GM21526 (cell line): ENCODE measurements around the gene HDAC5.
"Not testable (repeated sequence)": the region's sequence is repeated elsewhere in the genome, so short reads cannot be mapped to it uniquely, and the experiment has no call there.

ENCODE experiments used
- ATAC-seq: cut with Tn5 transposase; IDR thresholded peaks from one replicate; pipeline ENCODE4 v1.9.1; 2021; ENCODE audit warnings: moderate library complexity; ENCODE audit not compliant: unreplicated experiment, low FRiP score

The HDAC5 gene

GRCh38 chr17:44071198-44071520 lies 52.3 kb downstream of the HDAC5 start:
- ATAC-seq: peak; percentile 2

GRCh38 chr17:44070455-44071197 lies 52.8 kb downstream of the HDAC5 start, which contains the start of gene G6PC3:
TSS of gene G6PC3 (plus strand) at chr17:44070735. CDS start at chr17:44070966, 231 bp downstream.
- ATAC-seq: peak; percentile 56

DNA sequence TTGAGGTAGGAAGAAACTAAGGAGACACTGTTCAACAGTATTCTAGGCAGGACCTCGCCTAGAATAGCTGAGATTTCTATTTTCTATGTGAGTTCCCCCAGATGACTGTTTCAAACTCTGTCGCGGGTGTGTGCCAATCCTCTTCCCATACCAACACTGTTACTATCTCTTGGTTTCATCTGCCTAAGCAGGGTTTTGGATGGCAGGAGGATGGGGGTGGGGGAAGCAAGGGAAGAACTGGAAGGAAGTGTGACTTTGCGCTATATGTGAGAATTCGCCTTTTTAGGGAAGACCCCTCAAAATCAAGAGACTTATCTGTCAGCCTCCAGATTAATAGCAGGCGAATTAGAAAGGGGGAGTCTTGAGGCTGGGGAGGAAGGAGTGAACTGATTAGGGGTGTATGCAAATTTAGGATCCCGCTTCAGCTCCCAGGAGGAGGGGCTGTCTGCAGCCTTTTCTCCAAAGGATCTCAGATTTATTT lies 53.4 kb downstream of the HDAC5 start:
- no peak for ATAC-seq

DNA sequence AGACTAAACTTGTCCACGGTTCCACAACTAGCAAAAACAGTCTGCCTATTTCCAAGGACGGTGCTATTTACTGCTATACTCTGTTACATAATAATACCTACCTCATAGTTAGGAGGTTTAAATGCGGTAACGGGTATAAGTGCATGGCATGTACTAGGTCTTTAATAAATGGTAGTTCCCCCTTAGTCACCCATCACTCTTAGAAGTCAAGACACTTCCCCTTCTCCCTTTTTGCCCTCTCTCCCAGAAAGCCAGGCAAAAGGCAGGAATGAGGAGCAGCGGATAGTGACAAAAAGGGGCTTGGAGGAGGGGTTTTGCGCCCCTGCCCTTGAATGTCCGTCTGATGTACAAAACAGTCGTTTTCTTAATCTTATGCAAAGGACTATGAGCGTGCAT lies 55.9 kb downstream of the HDAC5 start:
- ATAC-seq: no peak

DNA sequence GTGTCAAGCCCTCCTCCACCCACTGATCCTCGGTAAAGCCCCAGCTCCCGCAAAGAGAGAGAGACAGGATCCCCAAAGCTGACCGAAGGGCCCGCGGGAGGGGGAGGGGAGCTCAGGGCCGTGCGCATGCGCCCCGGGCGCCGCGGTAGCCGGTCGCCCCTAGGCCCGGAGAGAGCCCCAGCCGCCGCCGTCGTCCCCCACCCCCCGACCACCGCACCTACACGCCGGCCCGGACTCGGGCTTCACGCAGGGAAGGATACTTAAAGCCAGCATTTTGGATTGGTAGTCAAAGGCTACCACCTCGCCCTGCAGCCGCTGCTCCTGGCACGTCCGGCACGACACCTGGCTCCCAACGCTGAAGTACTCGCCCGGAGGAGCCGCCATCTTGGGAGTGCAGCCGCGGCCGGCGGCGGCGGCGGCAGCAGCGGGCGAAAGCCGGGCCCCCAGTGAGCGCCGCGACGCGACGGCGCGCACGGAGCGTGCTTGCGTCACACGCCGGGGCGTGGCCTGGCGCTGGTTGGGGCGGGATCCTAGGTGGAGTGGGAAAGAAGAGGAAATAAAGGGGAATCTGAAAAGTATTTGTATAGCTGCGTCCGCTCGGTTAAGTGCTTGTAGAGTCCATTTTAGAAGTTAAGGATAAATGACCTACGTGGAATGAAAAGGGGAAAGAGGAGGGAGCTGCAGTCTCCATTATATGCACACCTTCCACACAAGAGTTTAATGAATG lies 57.1 kb downstream of the HDAC5 start, which contains the start of gene LSM12:
Gene LSM12, minus strand, starts transcription at position 468 of the 727 bp plus-strand sequence. Its CDS starts 84 bp downstream, at position 384.
- ATAC-seq: peak; percentile 51

DNA sequence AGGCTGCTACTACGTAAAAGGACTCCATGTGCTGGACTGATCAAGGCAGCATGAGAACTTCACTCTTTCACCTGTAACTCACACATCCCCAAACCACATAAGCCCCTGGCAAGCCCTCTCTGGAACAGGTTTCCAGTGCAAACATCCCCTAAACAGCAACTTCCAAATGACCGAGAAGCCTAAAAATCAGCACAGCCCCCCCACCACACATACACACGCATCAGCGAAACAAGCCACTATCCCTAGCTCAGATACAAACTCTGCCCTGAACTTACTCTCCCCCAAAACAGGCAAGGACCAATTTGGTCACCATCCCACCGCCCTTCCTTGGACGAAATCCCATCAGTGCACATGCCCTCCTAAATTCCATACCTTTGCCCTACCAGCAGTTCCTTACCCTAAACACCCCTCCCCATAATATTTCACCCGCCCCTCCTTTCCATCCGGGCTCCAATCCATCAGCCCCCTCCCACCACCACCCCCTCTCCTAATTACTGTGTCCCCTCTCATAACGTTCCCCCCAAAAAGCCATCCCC lies 57.7 kb downstream of the HDAC5 start:
- ATAC-seq: no peak

GRCh38 chr17:44063704-44064639 lies 59.5 kb downstream of the HDAC5 start:
- ATAC-seq: no peak

DNA sequence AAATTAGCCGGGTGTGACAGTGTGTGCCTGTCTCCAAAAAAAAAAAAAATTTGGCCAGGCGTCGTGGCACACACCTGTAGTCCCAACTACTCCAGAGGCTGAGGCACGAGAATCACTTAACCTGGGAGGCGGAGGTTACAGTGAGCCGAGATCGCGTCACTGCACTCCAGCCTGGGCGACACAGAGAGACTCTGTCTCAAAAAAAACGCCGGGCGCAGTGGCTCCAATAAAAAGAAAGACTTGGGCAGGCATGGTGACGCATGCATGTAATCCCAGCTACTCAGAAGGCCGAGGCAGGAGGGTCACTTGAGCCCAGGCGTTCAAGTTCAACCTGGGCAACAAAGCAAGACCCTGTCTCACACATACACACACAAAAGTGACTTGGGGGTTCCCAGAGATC lies 60.6 kb downstream of the HDAC5 start:
- ATAC-seq: no peak

- no peak for ATAC-seq
These were observed 62.0 kb downstream of the HDAC5 start for GRCh38 chr17:44061446-44061845.

GRCh38 chr17:44059101-44059892 lies 64.1 kb downstream of the HDAC5 start:
- no peak for ATAC-seq

GRCh38 chr17:44053125-44053872 lies 70.1 kb downstream of the HDAC5 start:
- no peak for ATAC-seq

DNA sequence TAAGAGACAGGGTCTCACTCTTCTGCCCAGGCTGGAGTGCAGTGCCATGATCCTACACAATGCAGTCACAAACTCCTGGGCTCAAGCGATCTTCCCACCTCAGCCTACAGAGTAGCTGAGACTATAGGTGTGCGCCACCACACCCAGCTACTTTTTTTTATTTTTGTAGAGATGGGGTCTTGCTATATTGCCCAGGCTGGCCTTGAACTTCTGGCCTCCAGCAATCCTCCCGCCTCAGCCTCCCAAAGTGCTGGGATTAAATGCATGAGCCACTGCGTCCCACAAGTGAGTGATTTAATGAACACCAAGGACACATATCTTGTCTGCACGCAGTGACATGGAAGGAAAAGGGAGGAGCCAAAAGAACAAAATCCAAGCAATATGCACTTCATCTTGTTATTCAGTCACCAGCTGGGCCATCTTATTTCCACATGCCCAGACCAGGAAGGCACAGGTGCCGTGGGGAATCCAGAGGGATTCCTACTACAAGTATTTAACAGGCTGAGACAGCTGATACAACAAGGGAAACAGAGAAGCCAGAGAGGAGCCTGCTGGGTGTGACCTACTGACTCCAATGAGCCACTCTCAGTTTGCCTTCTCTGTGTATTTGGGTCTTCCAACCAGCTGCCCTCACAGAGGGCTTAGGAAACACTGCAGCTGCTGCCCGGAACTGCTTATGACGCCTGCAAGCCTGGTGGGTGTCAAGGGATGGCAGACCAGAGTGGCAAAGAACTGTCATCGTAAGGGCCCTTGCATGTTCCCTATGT lies 74.0 kb downstream of the HDAC5 start:
- ATAC-seq: no peak

DNA sequence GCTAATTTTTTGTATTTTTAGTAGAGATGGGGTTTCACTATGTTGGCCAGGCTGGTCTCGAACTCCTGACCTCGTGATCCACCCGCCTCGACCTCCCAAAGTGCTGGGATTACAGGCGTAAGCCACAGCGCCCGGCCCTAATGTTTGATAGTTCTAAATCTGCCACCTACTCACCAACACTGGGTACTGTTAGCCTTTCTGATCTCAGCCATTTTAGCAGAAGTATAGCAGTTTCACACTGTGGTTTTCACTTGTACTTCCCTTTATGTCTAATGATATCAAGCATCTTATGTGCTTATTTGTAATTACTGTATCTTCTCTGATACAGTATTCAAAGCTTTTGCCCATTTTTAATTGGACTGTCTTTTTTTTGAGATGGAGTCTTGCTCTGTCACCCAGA lies 76.5 kb downstream of the HDAC5 start:
- not testable (repeated sequence) for ATAC-seq

- no peak for ATAC-seq
These were observed 78.0 kb downstream of the HDAC5 start for GRCh38 chr17:44045486-44045885.

GRCh38 chr17:44044071-44044470 lies 79.4 kb downstream of the HDAC5 start:
- ATAC-seq: no peak

GRCh38 chr17:44043272-44043696 lies 80.2 kb downstream of the HDAC5 start:
- no peak for ATAC-seq

DNA sequence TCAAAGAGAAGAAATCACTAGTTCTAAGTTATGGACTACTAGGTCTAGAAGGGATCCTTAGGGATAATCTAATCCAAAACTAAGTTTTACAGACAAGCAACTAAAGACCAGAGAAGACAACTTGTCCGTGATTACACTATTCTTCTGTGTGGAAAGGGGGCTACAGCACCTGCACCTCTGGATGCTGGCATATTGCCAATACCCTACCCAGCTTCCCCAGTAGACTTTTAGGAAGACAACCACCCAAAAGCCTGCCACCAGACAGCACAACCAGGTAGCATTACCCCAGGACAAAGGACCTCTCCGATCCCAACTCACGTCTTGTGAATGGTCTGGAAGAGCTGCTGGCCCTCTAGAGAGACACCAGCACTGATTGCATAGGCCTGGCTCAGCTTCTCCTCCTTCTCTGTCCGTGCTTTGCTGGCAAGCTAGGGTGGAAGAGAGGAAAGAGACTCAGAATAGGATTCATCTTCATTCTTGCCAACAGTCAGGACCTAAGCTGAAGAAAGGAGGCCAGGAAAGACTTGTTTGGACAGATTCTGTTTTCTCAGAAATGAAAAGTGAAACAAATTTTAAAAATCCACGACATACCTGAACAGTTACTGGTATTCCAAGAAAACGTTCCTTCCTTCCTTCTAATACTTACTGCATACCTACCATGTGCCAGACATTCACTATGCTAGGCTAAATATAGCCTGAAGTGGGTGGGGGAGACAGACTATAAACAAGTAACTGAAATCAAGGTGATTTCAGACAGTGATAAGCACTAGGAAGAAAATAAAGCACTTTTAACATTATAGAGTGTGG lies 83.4 kb downstream of the HDAC5 start:
- ATAC-seq: no peak
